Naive B cell (primary cell): ENCODE results near the gene FILIP1. TPM values are rescaled to one million over a fixed set of nuclear protein-coding genes. Genes with fewer than 3 reads are reported as not detected.

Experiments
- ATAC-seq, 2 donors: fragments of 150-1000 bp; cut with Tn5 transposase; 2 replicates each; pipeline ENCODE4 v1.10.0; 2021; ENCODE audit warnings: low read depth in 2 of 2, mild to moderate bottlenecking in 2 of 2, moderate library complexity in 2 of 2
- DNase-seq: peaks from one replicate; pipeline ENCODE4 v3.0.0; 2022
- H3K27ac Mint-ChIP-seq, 6 donors: one replicate each; pipeline ENCODE4 v1.8.0; 2020 to 2022; ENCODE audit warnings: mild to moderate bottlenecking in 6 of 6, mixed read lengths in 6 of 6, moderate library complexity in 5 of 6, inconsistent platforms in 2 of 6
- H3K27me3 Mint-ChIP-seq, 3 donors: one replicate each; pipeline ENCODE4 v1.8.0; 2021 to 2022; ENCODE audit warnings: mixed read lengths in 3 of 3, mild to moderate bottlenecking in 1 of 3
- H3K36me3 Mint-ChIP-seq, 2 donors: one replicate each; pipeline ENCODE4 v1.8.0; 2020 to 2022; ENCODE audit warnings: mixed read lengths in 2 of 2, inconsistent platforms in 1 of 2, mild to moderate bottlenecking in 1 of 2
- H3K4me1 Mint-ChIP-seq, 3 donors: one replicate each; pipeline ENCODE4 v1.8.0; 2020 to 2022; ENCODE audit warnings: mixed read lengths in 3 of 3, inconsistent platforms in 1 of 3, mild to moderate bottlenecking in 1 of 3, moderate library complexity in 1 of 3
- H3K4me3 Mint-ChIP-seq, 8 donors: one replicate each; pipeline ENCODE4 v1.8.0; 2020 to 2022; ENCODE audit warnings: mild to moderate bottlenecking in 8 of 8, mixed read lengths in 8 of 8, moderate library complexity in 8 of 8, inconsistent platforms in 2 of 8
- H3K9me3 Mint-ChIP-seq, 7 donors: one replicate each; pipeline ENCODE4 v1.8.0; 2020 to 2022; ENCODE audit warnings: mixed read lengths in 7 of 7, mild to moderate bottlenecking in 5 of 7, inconsistent platforms in 2 of 7, moderate library complexity in 1 of 7
- polyA plus RNA-seq, 6 donors: library from polyadenylated mRNA; unstranded; fragments of 300-500 nt; fragmentation: Illumina TruSeq; gene quantifications; one replicate each; pipeline ENCODE4 v1.2.3, GENCODE V29; 2021; ENCODE audit warnings: low read depth in 6 of 6

FILIP1 gene
- polyA plus RNA-seq, 6 donors from 2014 or later: not detected

DNA sequence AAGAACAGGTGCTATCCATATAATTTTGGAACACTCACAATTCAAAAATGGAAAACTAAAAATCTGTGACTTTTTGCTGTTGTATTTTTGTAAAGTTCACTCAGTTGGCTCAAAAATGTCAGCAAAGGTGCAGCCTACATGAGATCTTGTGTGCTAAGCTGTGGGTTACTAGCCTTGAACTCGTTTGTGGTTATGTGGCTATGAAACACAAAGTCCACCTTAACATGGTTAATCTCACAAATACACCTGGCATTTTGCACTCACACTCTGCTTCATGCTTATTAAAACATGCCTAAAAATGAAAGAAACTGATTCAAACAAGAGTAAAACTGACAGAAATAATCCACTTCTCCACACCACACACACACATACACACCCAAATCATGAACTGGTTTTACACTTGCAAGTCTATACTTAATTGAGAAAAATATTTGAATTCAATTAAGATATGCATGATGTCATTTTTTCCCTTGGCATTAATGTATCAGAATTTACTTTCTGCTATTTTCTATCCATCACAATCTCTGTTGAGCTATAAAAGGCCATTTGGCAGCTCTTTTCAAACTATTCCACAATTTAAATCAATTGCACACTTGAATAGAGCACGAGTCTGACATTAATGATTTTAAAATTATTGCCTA, 186.1 kb downstream of the FILIP1 start:
- H3K4me1 Mint-ChIP-seq: no peaks in the 10 kb centered on the region
- ATAC-seq: no peak
- no peak overlapping the region for H3K27ac Mint-ChIP-seq
- peaks cover 10 to 23% (median 13%) of the 10 kb centered on the region in 3 donors for H3K27me3 Mint-ChIP-seq
- H3K4me3 Mint-ChIP-seq: no peak overlapping the region
- no peak for DNase-seq
- no peaks in the 10 kb centered on the region for H3K36me3 Mint-ChIP-seq
- no peaks in the 10 kb centered on the region for H3K9me3 Mint-ChIP-seq

- DNase-seq (no peak), ATAC-seq (no peak)
- H3K4me1 Mint-ChIP-seq: no peaks in the 10 kb centered on the region
- H3K4me3 Mint-ChIP-seq: no peak overlapping the region
- H3K36me3 Mint-ChIP-seq: no peaks in the 10 kb centered on the region
- no peaks in the 10 kb centered on the region for H3K9me3 Mint-ChIP-seq
- peaks cover 10 to 17% (median 13%) of the 10 kb centered on the region in 3 donors for H3K27me3 Mint-ChIP-seq
- H3K27ac Mint-ChIP-seq: no peak overlapping the region
Observed at GRCh38 chr6:75306064-75306463, 187.5 kb downstream of the FILIP1 start.

DNA sequence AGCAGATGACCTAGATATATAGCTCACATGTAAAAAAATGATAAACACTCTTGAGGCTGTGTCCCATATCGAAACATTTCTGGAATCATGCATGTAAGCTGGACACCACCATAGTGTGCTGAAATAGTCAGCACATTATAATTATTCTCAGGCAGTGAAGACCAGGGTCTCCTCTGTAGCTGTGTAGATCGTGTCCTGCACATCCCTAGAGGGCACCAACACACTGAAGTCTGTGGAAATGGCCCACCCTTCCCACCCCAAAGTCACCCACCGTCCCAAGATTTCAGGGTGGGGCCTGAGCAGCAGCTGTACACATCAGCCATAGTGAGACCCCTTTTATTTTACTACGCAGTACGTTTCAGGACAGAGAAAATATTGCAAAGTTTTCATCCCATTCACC, 188.0 kb downstream of the FILIP1 start:
- Mint-ChIP-seq H3K4me3 (no peak overlapping the region), H3K9me3 (no peaks in the 10 kb centered on the region)
- ATAC-seq: no peak

DNA sequence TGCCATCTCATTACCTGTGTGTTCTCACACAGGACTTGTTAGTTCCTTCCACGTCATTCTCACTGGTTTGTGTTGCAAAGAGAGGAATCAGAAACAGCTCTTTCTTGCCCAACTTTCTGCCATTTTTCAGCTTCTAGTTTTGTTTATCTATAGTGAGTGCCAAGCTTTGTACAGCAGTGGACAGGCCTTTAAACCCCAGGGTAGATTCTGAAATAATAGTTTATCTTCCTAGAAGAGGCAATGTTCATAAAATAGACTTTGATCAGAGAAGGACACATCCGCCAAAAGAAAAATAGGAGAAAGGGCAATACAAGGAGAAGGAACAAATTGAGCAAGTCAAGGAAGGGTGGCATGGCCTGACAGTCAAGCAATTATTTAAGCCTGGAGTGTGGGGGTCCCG, 191.3 kb downstream of the FILIP1 start:
- Mint-ChIP-seq H3K36me3 (no peaks in the 10 kb centered on the region), H3K4me1 (no peaks in the 10 kb centered on the region), H3K4me3 (no peak overlapping the region), H3K27me3 (peaks cover 10 to 17% (median 13%) of the 10 kb centered on the region in 3 donors), H3K27ac (no peak overlapping the region), H3K9me3 (no peaks in the 10 kb centered on the region)
- no peak for DNase-seq
- ATAC-seq: no peak

More for the DNA sequence above, 188.0 kb downstream of the FILIP1 start:
- Mint-ChIP-seq H3K4me1 (no peaks in the 10 kb centered on the region), H3K27me3 (peaks cover 10 to 17% (median 13%) of the 10 kb centered on the region in 3 donors), H3K36me3 (no peaks in the 10 kb centered on the region), H3K27ac (no peak overlapping the region)
- DNase-seq: no peak

- Mint-ChIP-seq H3K4me1 (no peaks in the 10 kb centered on the region), H3K27ac (no peak overlapping the region), H3K4me3 (no peak overlapping the region), H3K9me3 (no peaks in the 10 kb centered on the region), H3K36me3 (no peaks in the 10 kb centered on the region), H3K27me3 (peaks cover 10 to 13% (median 13%) of the 10 kb centered on the region in 3 donors)
- ATAC-seq: no peak
- DNase-seq: no peak
Observed at GRCh38 chr6:75301537-75301936, 192.1 kb downstream of the FILIP1 start.

- H3K4me1 Mint-ChIP-seq: no peaks in the 10 kb centered on the region
- H3K4me3 Mint-ChIP-seq: no peak overlapping the region
- no peaks in the 10 kb centered on the region for H3K9me3 Mint-ChIP-seq
- ATAC-seq: no peak
- peaks cover 8 to 13% (median 8%) of the 10 kb centered on the region in 3 donors for H3K27me3 Mint-ChIP-seq
- H3K36me3 Mint-ChIP-seq: no peaks in the 10 kb centered on the region
- no peak for DNase-seq
- H3K27ac Mint-ChIP-seq: no peak overlapping the region
Observed at GRCh38 chr6:75301088-75301487, 192.5 kb downstream of the FILIP1 start.

GRCh38 chr6:75300531-75300855, 193.1 kb downstream of the FILIP1 start:
- Mint-ChIP-seq H3K27ac (no peak overlapping the region), H3K4me1 (no peaks in the 10 kb centered on the region), H3K4me3 (no peak overlapping the region), H3K36me3 (no peaks in the 10 kb centered on the region), H3K9me3 (no peaks in the 10 kb centered on the region), H3K27me3 (peaks cover 4 to 13% (median 8%) of the 10 kb centered on the region in 3 donors)
- DNase-seq (no peak), ATAC-seq (no peak)

- H3K36me3 Mint-ChIP-seq: no peaks in the 10 kb centered on the region
- no peak overlapping the region for H3K4me3 Mint-ChIP-seq
- ATAC-seq (no peak), DNase-seq (no peak)
- no peaks in the 10 kb centered on the region for H3K4me1 Mint-ChIP-seq
- peaks cover 0 to 8% (median 8%) of the 10 kb centered on the region in 3 donors for H3K27me3 Mint-ChIP-seq
- peak overlapping the region in 1 of 6 donors; percentile 37 for H3K27ac Mint-ChIP-seq
- no peaks in the 10 kb centered on the region for H3K9me3 Mint-ChIP-seq
Observed at GRCh38 chr6:75299801-75300530, 193.6 kb downstream of the FILIP1 start.

- H3K4me3 Mint-ChIP-seq: no peak overlapping the region
- no peaks in the 10 kb centered on the region for H3K36me3 Mint-ChIP-seq
- no peak overlapping the region for H3K27ac Mint-ChIP-seq
- DNase-seq (peak; percentile 27), ATAC-seq (peak; percentile 50 to 65)
- H3K4me1 Mint-ChIP-seq: no peaks in the 10 kb centered on the region
- H3K27me3 Mint-ChIP-seq: no peaks in the 10 kb centered on the region
- no peaks in the 10 kb centered on the region for H3K9me3 Mint-ChIP-seq
Observed at GRCh38 chr6:75296811-75297779, 196.5 kb downstream of the FILIP1 start.

DNA sequence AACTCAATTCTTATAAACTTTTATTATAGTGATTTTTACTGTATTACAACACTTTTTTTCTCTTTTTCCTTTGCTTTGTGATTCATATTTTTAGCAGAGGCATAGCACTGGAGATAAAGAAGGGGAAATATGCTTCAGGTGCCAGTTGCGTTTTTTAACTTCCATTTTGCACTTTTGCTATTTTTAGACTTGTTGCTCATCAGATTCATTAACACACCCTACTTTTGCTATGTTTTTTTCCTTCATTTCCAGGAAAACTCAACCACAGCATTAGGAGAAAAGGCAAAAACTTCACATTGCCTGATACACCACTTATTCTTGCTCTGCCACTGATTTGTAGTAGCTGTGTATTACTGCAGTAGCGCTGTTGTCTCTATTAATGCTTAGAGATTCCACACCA, 201.0 kb downstream of the FILIP1 start:
- Mint-ChIP-seq H3K27me3 (no peaks in the 10 kb centered on the region), H3K9me3 (no peaks in the 10 kb centered on the region), H3K36me3 (peaks cover 0 to 4% of the 10 kb centered on the region in 2 donors), H3K4me1 (no peaks in the 10 kb centered on the region), H3K4me3 (no peak overlapping the region), H3K27ac (peak overlapping the region in 1 of 6 donors; percentile 7)
- ATAC-seq (no peak), DNase-seq (no peak)

DNA sequence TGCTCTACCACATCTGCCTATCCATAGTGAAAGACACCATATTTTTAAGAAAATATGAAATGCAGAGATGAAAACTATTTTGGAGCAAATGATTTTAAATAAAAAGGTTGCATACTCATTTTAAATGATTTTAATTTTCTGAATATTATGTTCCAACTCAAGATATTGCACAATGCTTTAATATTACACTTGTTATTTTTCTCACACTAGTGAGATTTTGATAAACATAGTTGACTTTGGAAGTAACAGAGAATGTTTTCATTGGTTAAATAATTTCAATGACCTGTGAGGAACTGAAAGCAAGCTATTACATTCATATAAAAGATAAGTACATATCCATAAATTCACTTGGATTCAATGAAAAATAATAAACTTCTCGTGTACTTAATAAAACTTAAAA, 201.9 kb downstream of the FILIP1 start:
- Mint-ChIP-seq H3K4me3 (no peak overlapping the region), H3K36me3 (peaks cover 0 to 4% of the 10 kb centered on the region in 2 donors), H3K27me3 (no peaks in the 10 kb centered on the region), H3K27ac (no peak overlapping the region), H3K4me1 (peaks cover 3 to 4% (median 4%) of the 10 kb centered on the region in 3 donors), H3K9me3 (no peaks in the 10 kb centered on the region)
- DNase-seq (no peak), ATAC-seq (no peak)

GRCh38 chr6:75291331-75291730, 202.3 kb downstream of the FILIP1 start:
- ATAC-seq (no peak), DNase-seq (no peak)
- Mint-ChIP-seq H3K36me3 (peaks cover 0 to 4% of the 10 kb centered on the region in 2 donors), H3K27me3 (no peaks in the 10 kb centered on the region), H3K9me3 (no peaks in the 10 kb centered on the region), H3K4me3 (no peak overlapping the region), H3K27ac (no peak overlapping the region), H3K4me1 (peaks cover 4 to 8% (median 5%) of the 10 kb centered on the region in 3 donors)

DNA sequence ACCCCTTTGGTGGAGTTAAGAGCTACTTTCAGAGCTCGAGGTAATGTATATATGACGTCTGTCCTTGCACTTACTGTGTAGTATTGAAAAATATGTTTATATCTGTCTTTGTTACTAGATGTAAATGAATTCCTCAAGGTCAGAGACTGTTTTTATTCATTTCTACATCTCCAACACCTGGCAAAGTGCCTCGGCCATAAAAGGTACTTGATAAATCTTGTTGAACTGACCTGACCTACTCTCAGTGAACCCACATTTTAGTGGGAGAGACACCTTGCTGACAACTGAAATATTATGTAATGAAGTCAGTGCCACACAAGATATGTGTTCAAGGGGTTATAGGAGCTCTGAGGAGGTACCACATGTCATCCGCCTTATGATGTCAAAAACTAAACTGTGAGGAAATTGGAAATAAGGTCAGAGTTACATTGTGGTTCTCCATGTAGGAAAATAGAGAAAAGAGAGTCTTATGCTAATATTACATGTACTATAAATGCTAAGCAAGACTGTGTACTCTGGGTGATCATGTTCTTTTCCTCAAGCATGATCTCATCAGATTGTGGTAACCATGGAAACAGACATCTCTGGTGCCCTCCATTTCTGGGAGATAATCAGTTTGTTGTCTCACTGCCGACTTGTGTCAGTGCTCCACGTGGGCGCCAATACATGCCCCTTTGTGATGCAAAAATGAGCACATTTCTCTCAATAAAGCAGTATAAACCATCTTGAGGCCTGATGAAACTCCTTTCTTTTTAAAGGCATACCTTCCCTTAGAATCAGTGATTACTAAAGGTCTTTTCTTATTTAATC, 203.3 kb downstream of the FILIP1 start:
- Mint-ChIP-seq H3K36me3 (peaks cover 0 to 4% of the 10 kb centered on the region in 2 donors), H3K27me3 (no peaks in the 10 kb centered on the region), H3K27ac (no peak overlapping the region), H3K4me1 (peaks cover 4 to 9% (median 8%) of the 10 kb centered on the region in 3 donors), H3K9me3 (no peaks in the 10 kb centered on the region), H3K4me3 (peak overlapping the region in 1 of 8 donors; percentile 9)
- DNase-seq: no peak
- no peak for ATAC-seq
